CD14-positive monocyte (primary cell): ENCODE data around the gene CINP. TPM values are rescaled to one million over a fixed set of nuclear protein-coding genes. Genes with fewer than 3 reads are reported as not detected.

Experiments
- DNase-seq, 3 donors: peaks; one replicate each; pipeline ENCODE4 v3.0.0-alpha.2; 2011 to 2022
- H2AFZ ChIP-seq: 2 replicates; pipeline ENCODE4 v1.6.0; 2012; ENCODE audit warnings: mild to moderate bottlenecking, low read depth, low read length, inconsistent platforms; ENCODE audit not compliant: insufficient read depth, poor library complexity, severe bottlenecking
- H3K27ac ChIP-seq, 2 donors: 1 replicate in 1 of 2; 2 replicates in 1 of 2; pipeline ENCODE4 v1.5.1; 2012 to 2013; ENCODE audit warnings: low read length in 2 of 2, control low read depth in 1 of 2, inconsistent platforms in 1 of 2, low read depth in 1 of 2, mild to moderate bottlenecking in 1 of 2
- H3K27me3 ChIP-seq, 2 donors: one replicate each; pipeline versions ENCODE4 v1.6.0 to v1.6.1; 2011 to 2013; ENCODE audit warnings: low read length in 2 of 2; ENCODE audit not compliant: control insufficient read depth in 2 of 2, insufficient read depth in 2 of 2
- H3K36me3 ChIP-seq, 2 donors: replicated peaks in 1 of 2; 1 replicate in 1 of 2; 2 replicates in 1 of 2; pipeline versions ENCODE4 v1.5.1 to v1.6.1; 2012 to 2013; ENCODE audit warnings: low read length in 2 of 2, control low read depth in 1 of 2, inconsistent platforms in 1 of 2, mild to moderate bottlenecking in 1 of 2; ENCODE audit not compliant: insufficient read depth in 2 of 2, control insufficient read depth in 1 of 2
- H3K4me1 ChIP-seq, 2 donors: 1 replicate in 1 of 2; 2 replicates in 1 of 2; pipeline versions ENCODE4 v1.5.1 to v1.6.1; 2012 to 2013; ENCODE audit warnings: low read length in 2 of 2, control low read depth in 1 of 2, inconsistent platforms in 1 of 2, mild to moderate bottlenecking in 1 of 2, moderate library complexity in 1 of 2; ENCODE audit not compliant: insufficient read depth in 2 of 2, control insufficient read depth in 1 of 2
- H3K4me2 ChIP-seq: replicated peaks from 2 replicates; pipeline ENCODE3; 2012; ENCODE audit warnings: low read length, moderate library complexity, mild to moderate bottlenecking; ENCODE audit not compliant: poor library complexity, severe bottlenecking; ENCODE audit errors: extremely low read depth
- H3K4me3 ChIP-seq, 3 experiments: fragments of 200-600 bp in 1 of 3; sonication (generic) in 1 of 3; replicated peaks in 1 of 3; 1 replicate in 2 of 3; 2 replicates in 1 of 3; pipeline ENCODE4 v1.5.1; 2011 to 2013; ENCODE audit warnings: low read length in 3 of 3, mild to moderate bottlenecking in 3 of 3, control low read depth in 2 of 3, low read depth in 2 of 3, inconsistent platforms in 1 of 3, moderate library complexity in 1 of 3
- H3K79me2 ChIP-seq: 2 replicates; pipeline ENCODE4 v1.6.0; 2012; ENCODE audit warnings: mild to moderate bottlenecking, control low read depth, inconsistent platforms, low read length, moderate library complexity; ENCODE audit not compliant: insufficient read depth
- H3K9ac ChIP-seq: 2 replicates; pipeline ENCODE4 v1.6.0; 2017; ENCODE audit warnings: low read length, mild to moderate bottlenecking; ENCODE audit not compliant: insufficient read depth, poor library complexity, severe bottlenecking
- H3K9me3 ChIP-seq, 2 donors: replicated peaks in 1 of 2; 1 replicate in 1 of 2; 2 replicates in 1 of 2; pipeline versions ENCODE4 v1.5.1 to v1.6.1; 2012 to 2013; ENCODE audit warnings: low read length in 2 of 2, control low read depth in 1 of 2; ENCODE audit not compliant: control insufficient read depth in 1 of 2, insufficient read depth in 1 of 2
- H4K20me1 ChIP-seq: 2 replicates; pipeline ENCODE4 v1.6.0; 2012; ENCODE audit warnings: mild to moderate bottlenecking, low read length, control low read depth, moderate library complexity; ENCODE audit not compliant: insufficient read depth
- H3K27ac Mint-ChIP-seq, 7 donors: one replicate each; pipeline ENCODE4 v1.8.0; 2020; ENCODE audit warnings: mild to moderate bottlenecking in 7 of 7, mixed read lengths in 7 of 7, moderate library complexity in 6 of 7, inconsistent platforms in 2 of 7
- H3K27me3 Mint-ChIP-seq, 3 donors: one replicate each; pipeline ENCODE4 v1.8.0; 2021 to 2022; ENCODE audit warnings: low read depth in 3 of 3, mild to moderate bottlenecking in 3 of 3, mixed read lengths in 3 of 3, moderate library complexity in 3 of 3, inconsistent platforms in 1 of 3
- H3K36me3 Mint-ChIP-seq, 2 donors: one replicate each; pipeline ENCODE4 v1.8.0; 2020; ENCODE audit warnings: mixed read lengths in 2 of 2, inconsistent platforms in 1 of 2, mild to moderate bottlenecking in 1 of 2
- H3K4me1 Mint-ChIP-seq: one replicate; pipeline ENCODE4 v1.8.0; 2020; ENCODE audit warnings: mild to moderate bottlenecking, mixed read lengths
- H3K4me3 Mint-ChIP-seq, 2 donors: one replicate each; pipeline ENCODE4 v1.8.0; 2020; ENCODE audit warnings: mild to moderate bottlenecking in 2 of 2, mixed read lengths in 2 of 2, moderate library complexity in 1 of 2
- H3K9me3 Mint-ChIP-seq, 7 donors: one replicate each; pipeline ENCODE4 v1.8.0; 2020 to 2022; ENCODE audit warnings: mixed read lengths in 7 of 7, mild to moderate bottlenecking in 6 of 7, moderate library complexity in 6 of 7, inconsistent platforms in 2 of 7
- WGBS: methylation state at CpG from one replicate; pipeline ENCODE4 v1.1.5; 2013; ENCODE audit warnings: missing lambda C conversion rate; ENCODE audit not compliant: insufficient coverage; 5-methylcytosine and 5-hydroxymethylcytosine counted together
- intact Hi-C, 2 donors: fragments of 100-400 bp; cut with micrococcal nuclease; formaldehyde crosslinking; loops; one replicate each; pipeline versions ENCODE4 v1.15.0 to v1.15.1; 2023
- polyA plus RNA-seq, 3 donors: library from polyadenylated mRNA; depleted of rRNA in 1 of 3; unstranded in 2 of 3; stranded (reverse) in 1 of 3; fragments of 300-500 nt in 2 of 3; fragments of >200 nt in 1 of 3; fragmentation: Illumina TruSeq in 2 of 3; gene quantifications; 1 replicate in 2 of 3; 2 replicates in 1 of 3; pipeline ENCODE4 v1.2.3, GENCODE V29; 2012 to 2021
- TF ChIP-seq, protein P1 (sequence below): fragments of 200-600 bp; IDR thresholded peaks from one replicate; pipeline ENCODE4 v1.8.0; 2022; ENCODE audit warnings: antibody characterized with exemption, mild to moderate bottlenecking

CINP gene
- polyA plus RNA-seq, 3 donors, result 28.9 to 58.5 (median 57.1) TPM

DNA sequence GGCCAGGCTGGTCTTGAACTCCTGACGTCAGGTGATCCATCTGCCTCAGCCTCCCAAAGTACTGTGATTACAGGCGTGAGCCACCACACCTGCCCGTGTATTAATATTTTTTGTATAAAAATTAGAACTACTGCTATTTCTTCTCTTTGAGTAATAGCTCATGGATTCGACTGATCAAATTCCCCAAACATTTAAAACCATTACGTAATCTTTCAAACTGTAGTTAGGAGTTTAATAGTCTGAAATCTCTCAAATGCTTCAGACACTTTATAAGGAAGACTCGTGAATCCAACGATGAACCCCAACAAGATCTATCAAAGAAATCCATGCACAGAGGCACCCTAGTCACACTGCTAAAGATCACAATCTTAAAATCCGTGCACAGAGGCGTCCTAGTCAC, 16.1 kb upstream of the CINP start:
- no peaks in the 10 kb centered on the region for H4K20me1 ChIP-seq
- TF ChIP-seq, protein P1, sequence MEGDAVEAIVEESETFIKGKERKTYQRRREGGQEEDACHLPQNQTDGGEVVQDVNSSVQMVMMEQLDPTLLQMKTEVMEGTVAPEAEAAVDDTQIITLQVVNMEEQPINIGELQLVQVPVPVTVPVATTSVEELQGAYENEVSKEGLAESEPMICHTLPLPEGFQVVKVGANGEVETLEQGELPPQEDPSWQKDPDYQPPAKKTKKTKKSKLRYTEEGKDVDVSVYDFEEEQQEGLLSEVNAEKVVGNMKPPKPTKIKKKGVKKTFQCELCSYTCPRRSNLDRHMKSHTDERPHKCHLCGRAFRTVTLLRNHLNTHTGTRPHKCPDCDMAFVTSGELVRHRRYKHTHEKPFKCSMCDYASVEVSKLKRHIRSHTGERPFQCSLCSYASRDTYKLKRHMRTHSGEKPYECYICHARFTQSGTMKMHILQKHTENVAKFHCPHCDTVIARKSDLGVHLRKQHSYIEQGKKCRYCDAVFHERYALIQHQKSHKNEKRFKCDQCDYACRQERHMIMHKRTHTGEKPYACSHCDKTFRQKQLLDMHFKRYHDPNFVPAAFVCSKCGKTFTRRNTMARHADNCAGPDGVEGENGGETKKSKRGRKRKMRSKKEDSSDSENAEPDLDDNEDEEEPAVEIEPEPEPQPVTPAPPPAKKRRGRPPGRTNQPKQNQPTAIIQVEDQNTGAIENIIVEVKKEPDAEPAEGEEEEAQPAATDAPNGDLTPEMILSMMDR, result no peak
- Mint-ChIP-seq H3K4me3 (no peak overlapping the region), H3K36me3 (peaks cover 44 to 54% of the 10 kb centered on the region in 2 donors), H3K4me1 (peaks cover 5% of the 10 kb centered on the region), H3K27ac (no peak overlapping the region), H3K9me3 (no peaks in the 10 kb centered on the region), H3K27me3 (no peaks in the 10 kb centered on the region)
- no peak overlapping the region for H3K27ac ChIP-seq
- H2AFZ ChIP-seq, result no peak overlapping the region
- DNase-seq, result no peak
- no peak overlapping the region for H3K4me3 ChIP-seq
- H3K4me2 ChIP-seq, result no peak overlapping the region
- H3K4me1 ChIP-seq, result no peaks in the 10 kb centered on the region
- peaks cover 29 to 49% of the 10 kb centered on the region in 2 donors for H3K36me3 ChIP-seq
- no peaks in the 10 kb centered on the region for H3K9me3 ChIP-seq
- H3K27me3 ChIP-seq, result no peaks in the 10 kb centered on the region
- no peaks in the 10 kb centered on the region for H3K79me2 ChIP-seq
- intact Hi-C loops, result no loop called here
- H3K9ac ChIP-seq, result no peak overlapping the region
- 100% methylated on average over 3 of the region's 9 CpGs for WGBS

DNA sequence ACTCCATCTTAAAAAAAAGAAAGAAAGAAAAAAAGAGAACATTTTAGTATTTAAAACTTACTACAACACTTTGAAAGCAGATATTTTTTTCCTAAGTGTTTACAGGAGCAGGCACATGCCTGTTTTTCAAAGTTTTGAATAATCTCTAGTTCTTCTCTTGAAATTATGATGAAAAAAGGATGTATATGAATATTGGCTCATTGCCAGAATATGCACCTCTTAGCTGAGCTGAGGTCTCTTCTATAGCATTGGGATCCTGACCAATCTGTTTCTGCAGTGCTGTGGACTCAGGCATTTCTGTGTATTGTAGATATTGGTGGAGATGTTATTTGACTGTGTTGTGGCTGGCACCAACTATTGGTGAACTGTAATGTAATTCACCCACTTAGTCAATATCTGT, 15.0 kb upstream of the CINP start:
- H3K9me3 ChIP-seq, result no peaks in the 10 kb centered on the region
- no peaks in the 10 kb centered on the region for H3K27me3 Mint-ChIP-seq
- no peak overlapping the region for H3K27ac Mint-ChIP-seq
- H3K9ac ChIP-seq, result no peak overlapping the region
- H3K4me3 ChIP-seq, result no peak overlapping the region
- no peak for DNase-seq
- no peak overlapping the region for H3K4me2 ChIP-seq
- H4K20me1 ChIP-seq, result no peaks in the 10 kb centered on the region
- no peak overlapping the region for H3K27ac ChIP-seq
- H3K27me3 ChIP-seq, result no peaks in the 10 kb centered on the region
- no peaks in the 10 kb centered on the region for H3K9me3 Mint-ChIP-seq
- no peak overlapping the region for H2AFZ ChIP-seq
- intact Hi-C loops, result no loop called here
- H3K4me3 Mint-ChIP-seq, result no peak overlapping the region
- TF ChIP-seq, protein P1, result no peak
- no peaks in the 10 kb centered on the region for H3K4me1 ChIP-seq
- peaks cover 29 to 44% of the 10 kb centered on the region in 2 donors for H3K36me3 ChIP-seq
- H3K36me3 Mint-ChIP-seq, result peaks cover 42 to 46% of the 10 kb centered on the region in 2 donors
- H3K79me2 ChIP-seq, result peaks cover 3% of the 10 kb centered on the region
- peaks cover 5% of the 10 kb centered on the region for H3K4me1 Mint-ChIP-seq
